Skin epidermis (tissue), 12 donors: ENCODE results near the gene SIX1.

ENCODE experiments used
- H3K27ac ChIP-seq, 21 experiments: fragments of 200-600 bp; sonication (generic) in 11 of 21; one replicate each; pipeline ENCODE4 v1.5.0; 2020; ENCODE audit warnings: mild to moderate bottlenecking in 3 of 21, inconsistent platforms in 2 of 21, moderate library complexity in 2 of 21
- H3K4me3 ChIP-seq, 7 experiments: fragments of 200-600 bp; sonication (generic) in 2 of 7; one replicate each; pipeline ENCODE4 v1.5.0; 2020; ENCODE audit warnings: inconsistent platforms in 2 of 7, mild to moderate bottlenecking in 2 of 7, moderate library complexity in 1 of 7

Gene SIX1

DNA sequence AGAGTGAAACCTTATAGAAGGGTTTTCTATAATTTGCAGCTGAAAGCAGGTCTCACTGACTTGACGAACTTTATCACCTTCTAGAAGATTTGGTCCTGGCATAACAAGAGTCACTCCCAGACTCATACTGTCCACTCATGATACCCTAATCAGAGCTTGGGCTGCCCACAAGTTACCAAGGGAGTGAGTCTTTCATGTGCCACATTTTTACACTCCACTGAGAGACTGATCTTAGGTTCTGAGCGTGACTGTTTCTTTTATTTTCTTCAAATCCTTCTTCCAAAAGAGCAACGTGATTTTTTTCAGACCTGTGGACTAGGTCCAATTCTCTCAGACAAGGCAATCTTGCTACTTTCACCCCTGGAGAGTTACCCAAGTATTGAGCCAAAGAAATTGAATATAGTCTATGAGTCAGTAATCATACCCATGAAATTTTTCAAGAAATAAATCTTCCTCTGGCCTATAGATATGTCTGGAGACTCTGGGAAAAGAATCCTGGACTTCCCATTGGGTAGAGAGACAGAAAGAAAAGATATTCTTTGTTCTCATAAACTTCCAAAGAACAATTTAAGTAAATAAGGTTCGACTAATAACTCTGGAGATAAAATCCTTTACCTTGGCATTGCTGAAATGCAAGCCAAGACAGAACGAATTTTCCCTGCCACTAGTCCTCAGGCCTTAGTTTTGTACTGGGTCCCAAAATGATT lies 26.9 kb downstream of the SIX1 start:
- Histone ChIP-seq H3K27ac (no peak overlapping the region), H3K4me3 (no peak overlapping the region)

DNA sequence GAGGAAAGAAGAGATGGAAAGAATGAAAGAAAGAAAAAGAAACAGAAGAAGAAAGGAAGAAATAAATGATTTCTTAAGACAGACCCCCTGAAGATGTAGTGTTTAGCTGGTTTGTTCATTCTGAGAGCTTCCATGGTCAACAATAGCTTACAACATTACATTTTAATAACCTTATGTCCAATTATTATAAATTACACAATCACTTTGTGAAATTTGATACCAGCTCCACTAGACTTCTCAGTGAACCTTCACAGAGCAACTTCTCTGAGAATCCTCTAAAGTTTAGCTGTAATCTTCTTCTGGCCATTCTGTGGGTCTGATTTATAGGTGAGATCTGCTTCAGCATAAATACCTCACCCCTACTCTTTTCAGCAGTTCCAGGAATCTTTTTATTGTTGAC lies 27.9 kb downstream of the SIX1 start:
- Histone ChIP-seq H3K27ac (no peak overlapping the region), H3K4me3 (no peak overlapping the region)

DNA sequence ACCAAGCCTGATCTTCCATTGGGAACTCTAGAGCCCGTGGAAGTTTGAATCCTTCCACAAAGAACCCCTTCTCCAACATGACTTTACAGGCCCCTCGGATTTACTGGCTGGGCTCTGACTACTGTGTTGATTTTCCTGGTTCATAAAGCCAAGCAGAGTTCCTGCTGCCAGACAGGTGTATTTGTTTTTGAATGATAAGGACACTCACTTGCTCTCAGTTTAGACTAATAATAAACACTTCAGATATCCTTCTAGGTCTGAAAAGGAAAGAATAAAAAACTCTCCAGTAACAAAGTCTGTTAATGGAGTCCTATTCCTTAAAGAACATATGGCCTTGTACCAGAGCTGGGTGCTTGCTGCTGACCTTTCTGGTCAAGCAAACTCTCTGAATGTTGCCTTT lies 31.0 kb downstream of the SIX1 start:
- Histone ChIP-seq H3K4me3 (no peak overlapping the region), H3K27ac (no peak overlapping the region)

DNA sequence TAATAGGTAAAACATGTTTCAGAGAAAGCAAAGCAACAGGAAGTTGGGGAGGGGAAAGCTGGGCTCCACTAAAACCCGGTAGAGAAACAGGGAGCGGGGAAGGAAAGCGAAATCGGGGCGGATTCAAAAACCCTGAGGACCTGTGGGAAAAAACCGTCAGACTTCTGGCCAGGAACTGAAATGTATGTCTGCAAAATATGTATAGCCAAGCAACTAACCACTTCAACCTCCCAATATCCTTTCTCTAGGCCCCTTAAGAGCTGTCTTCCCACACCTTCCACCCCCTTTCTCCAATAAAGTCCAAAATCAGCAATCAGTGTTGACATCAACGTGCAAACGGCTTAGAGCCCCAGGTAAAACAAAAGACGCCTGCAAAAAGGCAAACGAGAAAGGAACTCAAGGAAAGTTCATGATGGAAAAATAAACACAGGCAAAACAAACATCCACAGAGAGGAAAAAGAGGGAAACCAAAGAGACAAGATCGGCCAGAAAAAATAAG lies 32.8 kb downstream of the SIX1 start:
- no peak overlapping the region for H3K4me3 ChIP-seq
- no peak overlapping the region for H3K27ac ChIP-seq

DNA sequence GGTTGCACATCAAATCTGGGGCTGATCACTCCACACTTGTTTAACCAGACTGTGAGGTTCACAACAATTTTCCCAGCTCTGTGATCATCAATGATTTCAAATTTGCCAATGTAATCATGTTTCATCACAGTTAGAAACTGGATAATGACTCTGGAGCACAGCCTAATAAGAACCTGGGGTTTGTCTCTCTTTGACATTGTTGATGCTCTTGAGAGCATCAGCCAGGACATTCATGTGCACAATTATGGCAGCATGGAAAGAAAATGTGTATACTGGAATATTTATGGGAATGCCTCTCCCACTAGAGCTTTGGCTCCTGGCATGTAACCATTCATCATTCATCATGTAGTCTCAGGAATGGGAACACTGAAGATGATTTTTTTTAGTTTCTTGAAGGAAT lies 47.0 kb downstream of the SIX1 start:
- no peak overlapping the region for H3K27ac ChIP-seq
- H3K4me3 ChIP-seq: no peak overlapping the region

DNA sequence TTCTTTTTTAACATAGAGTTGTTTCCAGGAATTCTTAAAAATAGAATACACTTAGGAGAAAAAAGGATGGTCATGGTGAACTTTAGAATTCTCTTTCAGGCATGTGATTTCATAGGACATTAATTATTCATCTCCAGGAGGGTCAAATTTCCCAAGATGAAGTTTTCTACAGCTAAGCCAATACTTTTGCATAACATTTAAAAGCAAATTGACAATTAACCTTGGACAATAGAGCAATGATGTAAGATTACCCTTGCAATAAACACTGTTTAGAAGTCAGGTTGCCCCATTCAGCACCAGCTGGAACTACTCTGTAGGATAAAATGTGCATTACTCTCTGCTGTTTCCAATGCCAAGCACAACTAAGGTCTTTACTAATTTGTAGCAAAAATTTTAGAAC lies 49.5 kb downstream of the SIX1 start:
- no peak overlapping the region for H3K27ac ChIP-seq
- no peak overlapping the region for H3K4me3 ChIP-seq

DNA sequence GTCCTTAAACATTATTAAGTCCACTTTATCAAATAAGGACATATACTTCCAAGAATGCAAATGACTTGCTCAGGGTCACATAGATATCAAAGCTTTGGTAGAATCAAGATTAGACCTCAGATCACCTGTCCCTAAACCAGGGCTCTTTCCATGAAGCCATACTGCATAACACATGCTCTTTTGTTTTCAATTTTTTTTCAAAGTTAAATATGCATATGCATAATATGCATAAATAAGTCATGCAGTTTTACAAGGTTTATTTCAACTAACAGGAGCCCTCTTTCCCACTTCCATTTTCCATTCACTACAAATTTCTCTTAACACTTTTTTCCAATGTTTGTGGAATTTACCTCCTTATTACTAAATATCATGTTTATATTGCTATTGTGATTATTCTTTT lies 53.1 kb downstream of the SIX1 start:
- no peak overlapping the region for H3K27ac ChIP-seq
- no peak overlapping the region for H3K4me3 ChIP-seq

DNA sequence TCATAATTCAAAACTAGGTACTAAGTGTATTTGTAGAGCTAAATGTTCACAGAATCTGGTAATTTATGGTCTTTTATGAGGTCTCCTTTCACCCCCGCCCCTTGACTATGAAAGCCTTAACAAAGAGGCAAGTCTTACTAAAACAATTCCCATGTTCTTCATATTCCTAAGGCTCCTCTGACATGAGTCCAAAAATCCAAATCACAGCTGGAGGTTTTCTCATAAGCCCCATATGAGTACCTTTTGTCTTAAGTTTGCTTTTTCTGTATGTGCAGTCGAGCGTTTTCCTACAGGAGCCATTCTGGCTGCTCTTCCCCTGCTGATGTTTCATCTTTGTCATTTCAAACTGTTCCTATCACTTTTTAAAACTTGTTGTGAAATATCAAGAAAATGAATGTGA lies 55.2 kb downstream of the SIX1 start:
- no peak overlapping the region for H3K4me3 ChIP-seq
- no peak overlapping the region for H3K27ac ChIP-seq
